NCI-H526 treated with DMSO at 0.1 percent for 48 hours (cell line): ENCODE results near the gene PCDH9.
"Not testable (repeated sequence)": the region's sequence is repeated elsewhere in the genome, so short reads cannot be mapped to it uniquely, and the experiment has no call there.

Experiments
- DNase-seq: peaks from one replicate; lab custom pipeline; 2025; lab: John Stamatoyannopoulos, UW

The PCDH9 gene

DNA sequence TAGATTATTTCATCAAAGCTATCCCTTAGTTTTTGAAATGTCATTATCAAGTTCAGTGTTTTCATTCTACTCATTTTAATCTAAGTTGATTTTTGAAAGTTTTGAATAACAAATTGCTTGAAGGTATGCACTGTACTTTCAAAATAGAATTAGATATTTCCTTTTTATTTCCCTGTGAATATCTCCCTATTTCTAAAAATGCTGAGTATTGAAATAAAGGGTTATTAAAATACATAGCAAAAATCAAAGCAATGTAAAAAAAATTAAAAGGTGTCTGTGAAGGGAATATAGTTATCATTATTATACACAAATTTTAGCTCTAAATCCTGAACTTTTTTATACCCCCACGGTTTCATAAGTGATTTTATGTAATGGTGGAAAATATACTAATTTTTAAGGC, 967.8 kb downstream of the PCDH9 start:
- no peak for DNase-seq

DNA sequence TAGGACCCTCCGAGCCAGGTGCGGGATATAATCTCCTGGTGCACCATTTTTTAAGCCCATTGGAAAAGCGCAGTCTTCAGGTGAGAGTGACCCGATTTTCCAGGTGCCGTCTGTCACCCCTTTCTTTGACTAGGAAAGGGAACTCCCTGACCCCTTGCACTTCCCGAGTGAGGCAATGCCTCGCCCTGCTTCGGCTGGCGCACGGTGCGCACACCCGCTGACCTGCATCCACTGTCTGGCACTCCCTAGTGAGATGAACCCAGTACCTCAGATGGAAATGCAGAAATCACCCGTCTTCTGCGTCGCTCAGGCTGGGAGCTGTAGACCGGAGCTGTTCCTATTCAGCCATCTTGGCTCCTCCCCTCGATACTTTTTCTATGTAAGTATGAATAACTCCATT, 970.7 kb downstream of the PCDH9 start:
- DNase-seq, result not testable (repeated sequence)
